ENCODE results near the gene CLPTM1. TPM values are rescaled to one million over a fixed set of nuclear protein-coding genes. Genes with fewer than 3 reads are reported as not detected.

Gene CLPTM1
- total RNA-seq, 1 donor from 2014 or later: 58.0 TPM

DNA sequence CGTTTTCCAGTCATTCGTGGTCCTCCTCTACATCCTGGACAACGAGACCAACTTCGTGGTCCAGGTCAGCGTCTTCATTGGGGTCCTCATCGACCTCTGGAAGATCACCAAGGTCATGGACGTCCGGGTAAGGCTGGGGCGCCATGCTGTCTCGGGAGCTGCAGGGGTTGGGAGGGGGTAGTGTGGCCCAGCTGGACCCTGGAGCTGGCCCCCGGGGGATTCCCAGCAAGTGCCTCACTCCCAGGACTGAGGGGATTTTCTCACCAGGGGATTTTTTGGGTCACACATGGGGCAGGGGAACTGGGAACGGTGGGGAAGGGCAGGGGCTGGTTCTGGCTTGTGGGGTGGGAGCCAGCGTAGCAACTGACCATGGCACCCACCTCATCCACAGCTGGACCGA is 35.3 kb downstream of the CLPTM1 start:
- Histone ChIP-seq H3K27me3 (ENCODE audit: control insufficient read depth, insufficient read depth, low read length) (no peaks in the 10 kb centered on the region), H3K4me3 (ENCODE audit: low read depth, low read length) (no peak overlapping the region), H3K36me3 (ENCODE audit: control insufficient read depth, insufficient read depth, low read length) (peaks cover 1% of the 10 kb centered on the region)
- TF ChIP-seq, protein P1, sequence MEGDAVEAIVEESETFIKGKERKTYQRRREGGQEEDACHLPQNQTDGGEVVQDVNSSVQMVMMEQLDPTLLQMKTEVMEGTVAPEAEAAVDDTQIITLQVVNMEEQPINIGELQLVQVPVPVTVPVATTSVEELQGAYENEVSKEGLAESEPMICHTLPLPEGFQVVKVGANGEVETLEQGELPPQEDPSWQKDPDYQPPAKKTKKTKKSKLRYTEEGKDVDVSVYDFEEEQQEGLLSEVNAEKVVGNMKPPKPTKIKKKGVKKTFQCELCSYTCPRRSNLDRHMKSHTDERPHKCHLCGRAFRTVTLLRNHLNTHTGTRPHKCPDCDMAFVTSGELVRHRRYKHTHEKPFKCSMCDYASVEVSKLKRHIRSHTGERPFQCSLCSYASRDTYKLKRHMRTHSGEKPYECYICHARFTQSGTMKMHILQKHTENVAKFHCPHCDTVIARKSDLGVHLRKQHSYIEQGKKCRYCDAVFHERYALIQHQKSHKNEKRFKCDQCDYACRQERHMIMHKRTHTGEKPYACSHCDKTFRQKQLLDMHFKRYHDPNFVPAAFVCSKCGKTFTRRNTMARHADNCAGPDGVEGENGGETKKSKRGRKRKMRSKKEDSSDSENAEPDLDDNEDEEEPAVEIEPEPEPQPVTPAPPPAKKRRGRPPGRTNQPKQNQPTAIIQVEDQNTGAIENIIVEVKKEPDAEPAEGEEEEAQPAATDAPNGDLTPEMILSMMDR (IDR thresholded peaks at IDR 0.05; ENCODE audit: insufficient read depth, low read length, poor library complexity, severe bottlenecking): no peak
- DNase-seq (ENCODE audit: low read depth): no peak

DNA sequence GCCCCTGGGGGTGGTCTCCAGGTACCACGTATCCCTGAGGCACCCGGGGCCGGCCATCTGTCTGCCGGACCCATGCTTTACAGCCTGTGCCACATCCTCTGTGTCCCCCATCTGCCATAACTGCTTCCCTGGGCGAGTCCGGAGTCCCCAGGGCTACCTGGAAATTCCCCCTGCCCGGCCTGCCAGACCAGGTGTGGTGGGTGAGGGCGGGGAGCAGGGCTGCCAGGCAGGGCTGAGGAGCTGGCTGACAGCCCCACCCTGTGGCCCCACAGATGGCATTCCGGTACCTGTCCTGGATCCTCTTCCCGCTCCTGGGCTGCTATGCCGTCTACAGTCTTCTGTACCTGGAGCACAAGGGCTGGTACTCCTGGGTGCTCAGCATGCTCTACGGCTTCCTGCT is 35.8 kb downstream of the CLPTM1 start:
- DNase-seq (ENCODE audit: low read depth): no peak
- H3K4me3 ChIP-seq (ENCODE audit: low read depth, low read length): no peak overlapping the region
- peaks cover 1% of the 10 kb centered on the region for H3K36me3 ChIP-seq (ENCODE audit: control insufficient read depth, insufficient read depth, low read length)
- TF ChIP-seq, protein P1 (IDR thresholded peaks at IDR 0.05; ENCODE audit: insufficient read depth, low read length, poor library complexity, severe bottlenecking): no peak
- H3K27me3 ChIP-seq (ENCODE audit: control insufficient read depth, insufficient read depth, low read length): no peaks in the 10 kb centered on the region

DNA sequence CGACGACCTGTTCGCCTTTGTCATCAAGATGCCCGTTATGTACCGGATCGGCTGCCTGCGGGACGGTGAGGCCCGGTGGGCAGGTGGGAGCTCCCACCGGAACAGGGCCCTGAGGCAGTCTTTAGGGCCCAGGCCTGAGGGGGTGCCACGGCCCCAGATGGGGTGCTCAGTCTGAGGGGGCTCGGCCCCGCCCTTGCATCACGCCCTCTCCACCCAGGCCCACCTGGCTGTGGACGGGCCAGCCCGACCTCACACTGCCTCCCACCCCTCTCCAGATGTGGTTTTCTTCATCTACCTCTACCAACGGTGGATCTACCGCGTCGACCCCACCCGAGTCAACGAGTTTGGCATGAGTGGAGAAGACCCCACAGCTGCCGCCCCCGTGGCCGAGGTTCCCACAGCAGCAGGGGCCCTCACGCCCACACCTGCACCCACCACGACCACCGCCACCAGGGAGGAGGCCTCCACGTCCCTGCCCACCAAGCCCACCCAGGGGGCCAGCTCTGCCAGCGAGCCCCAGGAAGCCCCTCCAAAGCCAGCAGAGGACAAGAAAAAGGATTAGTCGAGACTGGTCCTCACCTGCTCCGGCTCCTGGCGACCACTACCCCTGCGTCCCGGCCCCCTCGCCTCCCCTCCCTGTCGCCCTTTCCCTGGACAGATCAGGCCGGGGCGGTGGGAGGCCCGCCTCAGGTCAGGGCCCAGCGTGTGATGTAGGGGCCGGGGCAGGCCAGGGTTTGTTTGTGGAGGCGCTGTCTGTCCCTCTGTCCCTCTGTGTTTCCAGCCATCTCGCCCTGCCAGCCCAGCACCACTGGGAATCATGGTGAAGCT is 37.4 kb downstream of the CLPTM1 start:
- TF ChIP-seq, protein P1 (IDR thresholded peaks at IDR 0.05; ENCODE audit: insufficient read depth, low read length, poor library complexity, severe bottlenecking): no peak
- Histone ChIP-seq H3K27me3 (ENCODE audit: control insufficient read depth, insufficient read depth, low read length) (no peaks in the 10 kb centered on the region), H3K4me3 (ENCODE audit: low read depth, low read length) (no peak overlapping the region), H3K36me3 (ENCODE audit: control insufficient read depth, insufficient read depth, low read length) (peaks cover 1% of the 10 kb centered on the region)
- DNase-seq (ENCODE audit: low read depth): no peak

DNA sequence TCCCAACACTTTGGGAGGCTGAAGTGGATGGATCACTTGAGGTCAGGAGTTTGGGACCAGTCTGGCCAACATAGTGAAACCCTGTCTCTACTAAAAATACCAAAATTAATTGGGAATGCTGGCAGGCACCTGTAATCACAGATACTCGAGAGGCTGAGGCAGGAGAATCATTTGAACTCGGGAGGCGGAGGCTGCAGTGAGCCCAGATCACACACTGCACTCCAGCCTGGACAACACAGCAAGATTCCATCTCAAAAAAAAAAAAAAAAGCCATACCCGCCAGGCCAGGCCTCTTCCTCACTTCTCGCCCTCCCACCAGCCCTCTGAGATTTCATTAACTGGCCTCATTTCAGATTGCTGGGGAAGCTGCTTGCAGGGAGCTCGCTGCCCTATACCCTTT is 38.3 kb downstream of the CLPTM1 start:
- H3K4me3 ChIP-seq (ENCODE audit: low read depth, low read length): no peak overlapping the region
- no peak for DNase-seq (ENCODE audit: low read depth)
- H3K36me3 ChIP-seq (ENCODE audit: control insufficient read depth, insufficient read depth, low read length): peaks cover 1% of the 10 kb centered on the region
- TF ChIP-seq, protein P1 (IDR thresholded peaks at IDR 0.05; ENCODE audit: insufficient read depth, low read length, poor library complexity, severe bottlenecking): no peak
- no peaks in the 10 kb centered on the region for H3K27me3 ChIP-seq (ENCODE audit: control insufficient read depth, insufficient read depth, low read length)

DNA sequence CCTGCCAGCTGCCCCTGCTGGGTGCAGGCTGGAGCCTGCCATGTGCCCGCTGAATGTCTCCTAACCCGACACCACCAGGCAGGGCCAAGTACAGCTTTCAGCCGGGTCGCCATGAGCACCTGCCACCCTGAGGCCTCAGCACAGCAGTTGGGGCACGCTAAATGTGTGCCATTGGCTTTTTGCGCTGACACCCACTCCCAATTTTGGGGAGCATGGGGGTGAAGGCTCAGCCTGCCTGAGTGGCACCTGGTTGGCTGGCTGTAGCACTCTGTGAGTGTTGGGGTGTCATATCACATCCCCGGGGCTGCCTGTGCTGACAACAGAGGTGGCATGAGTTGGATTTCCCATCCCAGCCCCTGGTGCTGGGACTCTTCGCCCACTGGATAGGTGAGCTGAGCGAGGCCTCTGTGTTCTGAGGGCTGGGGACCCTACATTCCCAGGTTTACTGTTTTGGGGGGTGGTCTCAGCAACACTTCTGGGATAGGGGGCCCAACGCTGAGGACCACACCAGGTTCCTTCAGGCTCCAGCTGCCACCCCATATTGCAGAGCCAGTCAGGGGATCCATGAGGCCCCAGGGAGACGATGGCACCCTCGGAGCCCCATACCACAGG is 38.9 kb downstream of the CLPTM1 start:
- Histone ChIP-seq H3K4me3 (ENCODE audit: low read depth, low read length) (no peak overlapping the region), H3K36me3 (ENCODE audit: control insufficient read depth, insufficient read depth, low read length) (peaks cover under 1% of the 10 kb centered on the region), H3K27me3 (ENCODE audit: control insufficient read depth, insufficient read depth, low read length) (no peaks in the 10 kb centered on the region)
- DNase-seq (ENCODE audit: low read depth): no peak
- TF ChIP-seq, protein P1 (IDR thresholded peaks at IDR 0.05; ENCODE audit: insufficient read depth, low read length, poor library complexity, severe bottlenecking): no peak

Data from kidney epithelial cell (primary cell).